HG02884 (cell line): Measurements from ENCODE around the gene LARP6.
"Not testable (repeated sequence)": the region's sequence is repeated elsewhere in the genome, so short reads cannot be mapped to it uniquely, and the experiment has no call there.

Experiments used
- ATAC-seq: cut with Tn5 transposase; IDR thresholded peaks from one replicate; pipeline ENCODE4 v1.9.1; 2021; ENCODE audit warnings: mild to moderate bottlenecking, moderate library complexity; ENCODE audit not compliant: unreplicated experiment

Gene LARP6

GRCh38 chr15:70859322-70859908 is 5.5 kb upstream of the LARP6 start:
- ATAC-seq: no peak

DNA sequence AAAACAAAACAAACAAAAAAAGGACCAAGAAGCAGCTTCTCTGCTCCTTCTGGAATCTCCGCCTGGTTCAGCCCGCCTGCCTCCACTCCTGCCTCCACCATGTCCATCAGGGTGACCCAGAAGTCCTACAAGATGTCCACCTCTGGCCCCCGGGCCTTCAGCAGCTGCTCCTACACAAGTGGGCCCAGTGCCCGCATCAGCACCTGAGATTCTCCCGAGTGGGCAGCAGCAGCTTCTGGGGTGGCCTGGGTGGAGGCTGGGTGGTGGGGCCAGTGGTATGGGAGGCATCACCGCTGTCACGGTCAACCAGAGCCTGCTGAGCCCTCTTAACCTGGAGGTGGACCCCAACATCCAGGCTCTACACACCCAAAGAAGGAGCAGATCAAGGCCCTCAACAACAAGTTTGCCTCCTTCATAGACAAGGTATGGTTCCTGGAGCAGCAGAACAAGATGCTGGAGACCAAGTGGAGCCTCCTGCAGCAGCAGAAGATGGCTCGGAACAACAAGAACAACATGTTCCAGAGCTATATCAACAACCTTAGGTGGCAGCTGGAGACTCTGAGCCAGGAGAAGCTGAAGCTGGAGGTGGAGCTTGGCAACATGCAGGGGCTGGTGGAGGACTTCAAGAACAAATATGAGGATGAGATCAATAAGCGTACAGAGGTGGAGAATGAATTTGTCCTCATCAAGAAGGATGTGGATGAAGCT is 4.8 kb upstream of the LARP6 start:
- ATAC-seq: not testable (repeated sequence)

DNA sequence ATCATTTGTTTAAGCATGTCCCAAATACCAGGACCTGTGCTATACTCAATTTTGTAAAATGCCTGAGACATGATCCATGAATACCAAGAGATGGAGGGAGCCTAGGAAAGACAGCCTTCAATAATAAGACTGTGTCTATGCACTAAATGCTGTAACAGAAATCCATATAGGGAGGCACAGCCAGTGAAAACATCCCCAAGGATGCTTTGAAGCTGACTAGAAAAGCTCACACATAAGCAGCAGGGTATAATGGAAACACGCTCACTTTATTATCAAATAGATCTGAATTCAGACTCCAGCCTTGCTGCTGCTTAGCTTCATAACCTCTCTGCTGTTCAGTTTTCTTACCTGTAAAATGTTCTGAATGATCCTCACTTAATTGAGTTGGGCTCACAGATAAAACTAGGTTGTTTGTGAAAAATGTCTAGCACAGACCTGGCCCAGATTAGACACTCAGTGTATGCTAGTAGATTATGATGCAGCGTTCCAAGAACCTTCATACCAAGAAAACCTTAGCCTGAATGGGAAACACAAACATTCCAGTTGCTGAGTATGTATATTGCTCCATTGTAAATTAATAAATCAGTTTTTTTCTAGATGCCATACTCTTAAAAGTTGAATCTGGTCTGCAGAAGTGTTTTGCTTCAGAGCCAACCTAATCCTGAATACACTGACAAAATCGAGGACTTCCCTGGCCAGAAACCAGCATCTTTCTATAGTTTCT is 3.8 kb upstream of the LARP6 start:
- ATAC-seq: no peak

DNA sequence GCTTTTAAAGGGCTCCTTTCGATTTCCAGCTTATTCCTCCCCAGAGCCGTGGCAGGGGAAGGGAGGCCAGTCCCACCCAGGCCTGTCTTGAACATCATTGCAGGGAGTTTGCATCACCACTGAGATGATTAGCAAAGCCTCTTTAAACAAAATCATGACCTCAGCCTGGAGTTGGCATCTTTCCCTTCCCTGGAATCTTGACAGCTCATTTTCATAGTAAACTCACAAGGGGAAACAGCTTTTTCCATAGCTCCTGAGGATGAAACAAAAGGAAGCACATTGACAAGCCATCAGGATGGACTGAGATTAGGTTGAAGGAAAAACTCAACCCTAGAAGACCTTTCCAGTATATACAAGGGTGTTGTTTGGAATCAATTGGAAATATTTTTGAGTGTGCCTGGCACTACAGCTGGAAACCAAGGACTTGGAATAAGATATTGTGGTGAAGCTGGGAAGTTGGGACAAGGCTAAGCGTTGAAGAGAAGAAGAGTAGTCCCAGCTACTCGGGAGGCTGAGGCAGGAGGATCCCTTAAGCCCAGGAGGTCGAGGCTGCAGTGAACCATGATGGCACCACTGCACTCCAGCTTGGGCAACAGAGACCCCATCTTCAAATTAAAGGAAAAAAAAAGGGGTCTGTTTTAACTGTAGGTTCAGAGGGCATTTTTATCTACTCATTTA is 3.1 kb upstream of the LARP6 start:
- ATAC-seq: no peak

DNA sequence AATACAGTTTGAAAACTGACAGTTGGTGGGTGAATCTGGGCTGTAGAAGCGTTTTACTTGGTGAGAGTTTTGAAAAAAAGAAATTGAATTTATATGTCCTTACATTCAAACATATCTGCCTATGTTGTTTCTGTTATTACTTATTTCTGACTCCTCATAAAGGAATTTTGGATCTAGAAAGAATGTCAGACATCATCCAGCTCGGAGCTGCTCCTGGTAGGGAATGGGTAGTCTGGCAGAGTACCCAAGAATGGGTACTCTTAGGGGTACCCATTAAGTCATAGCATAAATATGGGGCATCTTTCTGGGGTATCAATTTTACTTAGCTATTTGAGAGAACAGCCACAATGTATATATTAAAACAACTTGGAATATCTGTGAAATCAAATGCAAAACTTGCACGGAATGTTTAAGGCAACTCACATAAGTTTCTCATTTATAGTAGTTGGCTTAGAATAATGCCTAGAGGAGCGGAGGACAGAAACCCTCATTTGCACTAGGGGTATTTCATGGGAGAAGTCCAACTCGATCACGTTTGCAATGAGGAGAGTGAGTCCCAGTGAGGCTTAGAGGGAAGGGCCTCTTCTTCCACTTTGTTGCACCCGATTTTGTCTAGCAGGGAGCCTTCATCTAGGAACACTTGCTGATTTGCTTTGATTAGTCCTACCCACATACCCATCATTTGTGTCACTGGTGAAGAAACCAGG is 2.4 kb upstream of the LARP6 start:
- ATAC-seq: no peak

DNA sequence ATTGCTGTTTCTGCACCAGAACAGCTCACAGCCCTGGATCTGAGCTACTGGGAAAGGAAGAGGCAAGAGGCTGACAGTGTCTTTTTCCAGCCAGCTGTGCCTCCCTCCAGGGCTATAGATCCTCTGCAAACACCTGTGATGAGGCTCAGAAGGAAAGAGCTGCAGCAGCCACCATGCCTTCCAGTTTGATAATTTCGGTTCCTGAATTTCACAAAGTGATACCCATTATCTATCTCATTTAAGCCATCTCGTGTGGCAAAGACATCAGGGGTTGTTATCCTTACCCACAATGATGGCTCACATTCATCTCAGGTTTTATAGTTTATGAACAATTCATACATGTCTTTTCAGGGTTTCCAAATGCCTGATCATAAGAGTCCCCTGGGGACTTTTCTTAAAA is 1.8 kb upstream of the LARP6 start:
- ATAC-seq: no peak

GRCh38 chr15:70854666-70854976 is 664 bp upstream of the LARP6 start:
- ATAC-seq: no peak

GRCh38 chr15:70853318-70853972 is 512 bp downstream of the LARP6 start:
- no peak for ATAC-seq

GRCh38 chr15:70852501-70853317 is 1.2 kb downstream of the LARP6 start:
- ATAC-seq: no peak

- no peak for ATAC-seq
Measured at GRCh38 chr15:70851889-70852288, 2.1 kb downstream of the LARP6 start.

DNA sequence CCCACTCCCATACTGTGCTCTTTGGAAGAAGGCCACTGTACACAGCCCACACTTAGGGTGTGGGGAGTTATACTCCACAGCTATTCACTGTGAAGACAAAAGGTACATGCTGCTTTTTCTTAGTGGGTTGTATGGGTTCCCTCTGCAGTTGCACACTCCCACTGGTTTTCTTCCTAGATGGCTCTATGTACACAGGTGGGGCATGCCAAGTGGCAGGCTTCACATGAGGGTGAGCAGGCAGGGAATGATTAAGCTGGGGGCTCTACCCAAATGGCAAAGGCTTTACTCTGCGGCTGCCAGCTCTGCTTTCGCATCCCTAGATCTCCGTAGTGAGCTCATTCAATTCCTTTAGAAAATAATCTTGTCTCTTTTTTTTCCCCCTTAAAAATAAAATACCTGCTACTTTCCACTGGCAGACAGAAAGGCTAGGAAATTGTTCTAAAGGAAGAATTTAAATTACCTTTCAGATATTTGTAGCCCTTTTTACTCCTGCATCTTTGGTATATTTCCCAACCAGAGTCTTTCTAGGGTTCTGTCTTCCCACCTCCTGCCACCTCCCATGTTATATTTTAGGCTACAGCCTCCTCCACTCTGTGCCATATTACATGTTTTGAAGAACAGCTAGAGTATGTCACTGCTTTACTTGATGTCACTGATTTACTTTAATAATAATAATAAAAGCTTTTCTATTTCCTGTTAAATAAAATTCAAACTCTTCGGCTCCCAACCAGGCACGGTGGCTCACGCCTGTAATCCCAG is 8.2 kb downstream of the LARP6 start:
- no peak for ATAC-seq

DNA sequence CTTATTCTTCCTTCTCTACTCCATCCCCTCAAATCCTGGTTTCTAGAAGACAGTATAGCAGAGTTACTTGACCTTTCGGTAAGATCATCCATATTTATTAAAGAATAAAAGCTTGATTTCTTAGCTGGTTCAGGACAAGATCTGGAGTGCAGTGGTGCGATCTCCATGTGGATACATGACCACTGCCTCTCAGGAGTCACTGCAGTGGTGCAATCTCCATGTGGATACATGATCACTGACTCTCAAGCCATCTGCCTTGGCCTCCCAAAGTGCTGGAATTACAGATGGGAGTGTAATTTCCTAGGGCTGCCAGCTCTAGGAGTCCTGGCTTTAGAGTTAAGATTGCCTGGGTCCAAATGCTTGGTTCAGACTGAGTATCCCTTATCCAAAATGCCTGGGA is 16.5 kb downstream of the LARP6 start:
- no peak for ATAC-seq

DNA sequence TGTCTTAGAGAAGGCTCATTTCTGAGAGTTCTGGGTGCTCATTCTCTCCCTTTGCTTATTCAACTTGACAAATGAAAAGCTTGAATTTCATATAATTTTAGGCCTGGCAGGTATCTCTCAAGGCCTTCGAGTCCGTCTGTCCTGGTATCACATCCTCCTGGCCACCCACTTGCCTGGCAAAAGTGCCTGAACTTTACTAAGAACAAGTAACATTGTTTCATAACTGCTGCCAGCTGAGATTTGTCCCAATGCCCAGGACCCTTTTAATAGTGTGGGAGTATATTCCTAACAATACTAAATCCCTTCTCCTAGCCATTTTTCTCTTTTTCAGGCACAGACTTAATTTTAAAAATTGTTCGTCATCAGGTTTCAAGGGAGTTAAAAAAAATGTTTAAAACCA is 18.1 kb downstream of the LARP6 start:
- ATAC-seq: no peak

DNA sequence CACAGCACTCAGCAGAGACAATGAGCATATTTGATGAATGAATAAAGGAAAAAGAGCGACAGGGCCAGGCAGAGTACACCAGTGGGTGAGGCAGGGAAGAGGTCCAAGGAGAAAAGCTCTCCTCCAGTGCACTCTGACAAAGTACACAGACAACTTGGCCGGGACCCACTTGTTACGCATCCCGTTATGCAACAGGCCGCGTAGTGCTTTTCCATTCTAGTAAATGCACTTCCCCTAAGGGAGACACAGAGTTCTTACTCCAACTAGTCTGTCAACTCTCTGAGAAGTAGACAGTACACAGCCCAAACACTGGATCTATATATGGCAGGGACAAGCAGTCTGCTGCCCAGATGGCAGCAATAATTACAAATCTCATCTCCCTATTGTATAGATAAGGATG is 18.5 kb downstream of the LARP6 start:
- ATAC-seq: no peak

GRCh38 chr15:70834999-70835398 is 19.0 kb downstream of the LARP6 start:
- no peak for ATAC-seq

DNA sequence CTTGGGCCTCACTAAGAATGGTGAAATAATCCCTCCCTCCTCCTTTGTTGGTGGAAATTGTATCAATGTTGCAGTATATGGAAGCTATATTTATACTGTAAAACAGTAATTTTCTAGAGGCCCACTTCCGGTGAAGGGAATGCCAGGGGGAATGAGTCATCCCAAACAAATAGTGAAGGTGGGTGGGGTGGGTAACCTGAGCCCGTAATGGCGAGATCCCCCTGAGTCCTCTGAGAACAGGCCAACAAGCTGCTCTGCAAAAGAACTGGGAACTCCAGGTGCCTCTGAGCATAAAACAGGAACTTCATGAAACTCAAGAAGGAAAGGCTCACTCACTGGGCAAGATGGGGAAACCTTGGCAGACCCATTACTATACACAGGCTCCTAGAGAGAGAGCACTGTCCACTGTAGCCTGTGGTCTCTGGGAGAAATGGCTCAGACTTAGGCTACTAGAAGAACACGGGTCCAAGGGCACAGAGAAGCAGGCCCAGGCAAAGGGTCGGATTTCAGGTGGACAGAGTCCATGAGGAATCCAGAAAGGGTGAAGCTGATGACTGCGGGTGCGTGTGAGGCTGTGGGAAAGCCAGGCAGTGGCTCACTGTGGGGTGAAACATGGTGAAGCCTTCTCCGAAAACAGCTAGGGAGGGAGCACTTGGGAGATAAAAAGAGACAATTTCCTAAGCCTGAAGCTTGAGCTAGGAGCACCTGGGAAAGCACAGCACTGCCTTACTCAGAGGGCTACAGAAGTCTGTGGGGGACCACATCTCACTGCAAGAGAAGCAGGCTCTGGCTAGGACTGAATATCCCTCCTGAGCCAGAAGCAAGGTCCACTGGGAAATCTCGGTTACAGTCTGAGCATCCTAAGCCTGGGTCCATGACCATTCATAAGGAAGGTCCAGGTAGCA is 19.8 kb downstream of the LARP6 start:
- no peak for ATAC-seq

GRCh38 chr15:70833422-70833821 is 20.5 kb downstream of the LARP6 start:
- no peak for ATAC-seq

DNA sequence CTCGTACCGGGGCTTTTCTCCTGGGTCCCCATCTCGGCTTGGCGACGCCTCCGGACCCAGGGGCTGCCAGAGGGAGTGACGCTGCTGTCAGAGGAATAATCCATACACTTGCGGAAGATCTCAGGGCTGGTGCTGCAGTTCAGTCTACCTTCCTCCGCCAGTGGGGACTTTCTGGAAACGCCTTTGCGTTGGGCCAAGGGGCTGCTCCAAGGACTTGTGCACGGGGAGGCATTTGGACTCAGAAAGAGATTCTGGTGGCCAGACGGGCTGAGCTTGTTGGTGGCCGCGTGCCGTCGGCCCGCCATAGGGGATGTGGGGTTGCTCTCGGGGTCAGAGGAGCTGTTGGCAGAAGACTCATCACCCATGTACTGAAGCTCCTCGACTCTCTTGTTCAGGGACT is 21.8 kb downstream of the LARP6 start:
- no peak for ATAC-seq
